Measurements from ENCODE around the gene FCHSD2. TPM values are rescaled to one million over a fixed set of nuclear protein-coding genes. Genes with fewer than 3 reads are reported as not detected.

FCHSD2 gene
- total and polyA plus RNA-seq, 2 donors (not counting 1 experiment from before 2014, with no cell fraction given) = 113 to 189 TPM

GRCh38 chr11:73130181-73130580 lies 11.9 kb downstream of the FCHSD2 start:
- no peaks in the 10 kb centered on the region for H3K27me3 ChIP-seq (replicated peaks in 1 of 4; ENCODE audit: control extremely low read depth in 1 of 4, control insufficient read depth in 3 of 4, insufficient read depth in 4 of 4, low read length in 3 of 4)
- peaks cover 10 to 15% of the 10 kb centered on the region in 2 donors for H3K4me1 ChIP-seq (ENCODE audit: control insufficient read depth in 2 of 2, insufficient read depth in 2 of 2, low read length in 2 of 2)
- no peak for TF ChIP-seq EZH2 (IDR thresholded peaks at IDR 0.05; ENCODE audit: borderline replicate concordance, insufficient read depth, low read depth, low read length, poor library complexity, severe bottlenecking)
- TF ChIP-seq CTCF (IDR thresholded peaks at IDR 0.05) = no peak
- no peaks in the 10 kb centered on the region for H3K9me3 Mint-ChIP-seq (ENCODE audit: insufficient read depth)
- no peak overlapping the region for H3K4me3 ChIP-seq (ENCODE audit: control extremely low read depth in 1 of 5, extremely low read depth in 1 of 5, insufficient read depth in 1 of 5, low read depth in 2 of 5, low read length in 4 of 5)
- H3K4me2 ChIP-seq (replicated peaks; ENCODE audit: low read depth, low read length, poor library complexity, severe bottlenecking) = no peak overlapping the region
- H3K4me1 Mint-ChIP-seq = peaks cover 50% of the 10 kb centered on the region
- ChIA-PET CTCF (interaction anchor here (0.7 to 1.9 kb wide), 4 partner anchors 48 to 206 kb away, joined by 3 to 6 read pairs (median 3); no protein-coding TSS in a partner anchor), POLR2A (interaction anchor here (0.6 kb wide), 1 partner anchor 7 kb away, joined by 3 read pairs; no protein-coding TSS in a partner anchor)
- no peak overlapping the region for H3K9ac ChIP-seq (ENCODE audit: low read length)
- peaks cover 0 to 4% (median 4%) of the 10 kb centered on the region in 3 donors for H3K9me3 ChIP-seq (ENCODE audit: control extremely low read depth in 1 of 3, control insufficient read depth in 2 of 3, insufficient read depth in 1 of 3, low read length in 2 of 3)
- peaks cover 0 to 85% of the 10 kb centered on the region in 2 experiments for H3K36me3 ChIP-seq (replicated peaks in 1 of 2; ENCODE audit: control extremely low read depth in 1 of 2, control insufficient read depth in 1 of 2, extremely low read depth in 1 of 2, insufficient read depth in 2 of 2, low read length in 1 of 2)
- no peak overlapping the region for H2AFZ ChIP-seq (ENCODE audit: insufficient read depth, low read depth, low read length, poor library complexity, severe bottlenecking)
- no peak overlapping the region for H3K4me3 Mint-ChIP-seq
- DNase-seq = no peak
- intact Hi-C loops (cut with micrococcal nuclease) = no loop called here
- H3K27ac Mint-ChIP-seq = peak overlapping the region; percentile 15
- peaks cover 41% of the 10 kb centered on the region for H4K20me1 ChIP-seq (ENCODE audit: control insufficient read depth, insufficient read depth, low read length, poor library complexity, severe bottlenecking)
- ATAC-seq (ENCODE audit: low read depth) = no peak
- peak overlapping the region in 1 of 2 donors; percentile 65 for H3K27ac ChIP-seq (ENCODE audit: low read length in 2 of 2)
- peaks cover 97% of the 10 kb centered on the region for H3K79me2 ChIP-seq (ENCODE audit: control insufficient read depth, insufficient read depth, low read length)
- no CpG with 5 or more reads among the region's 1 CpG for WGBS (ENCODE audit: insufficient coverage)
- no peaks in the 10 kb centered on the region for H3K27me3 Mint-ChIP-seq

DNA sequence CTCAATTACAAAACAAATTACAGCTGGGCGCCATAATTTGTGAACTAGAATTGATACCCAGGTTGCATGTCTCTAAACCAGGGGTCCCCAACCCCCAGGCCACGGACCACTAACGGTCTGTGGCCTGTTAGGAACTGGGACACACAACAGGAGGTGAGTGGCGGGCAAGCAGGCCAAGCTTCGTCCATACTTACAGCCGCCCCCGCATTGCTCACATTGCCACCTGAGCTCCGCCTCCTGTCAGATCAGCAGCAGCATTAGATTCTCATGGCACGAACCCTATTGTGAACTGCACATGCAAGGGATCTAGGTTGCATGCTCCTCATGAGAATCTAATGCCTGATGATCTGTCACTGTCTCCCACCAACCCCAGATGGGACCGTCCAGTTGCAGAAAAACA lies 12.9 kb downstream of the FCHSD2 start:
- Mint-ChIP-seq H3K27me3 (no peaks in the 10 kb centered on the region), H3K9me3 (ENCODE audit: insufficient read depth) (peaks cover 4% of the 10 kb centered on the region), H3K4me3 (no peak overlapping the region), H3K4me1 (peaks cover 42% of the 10 kb centered on the region), H3K27ac (peak overlapping the region; percentile 20)
- intact Hi-C loops (cut with micrococcal nuclease) = loop anchor here (10.0 kb wide), 1 partner anchor 46 kb away; no protein-coding TSS in a partner anchor
- Histone ChIP-seq H3K36me3 (replicated peaks in 1 of 2; ENCODE audit: control extremely low read depth in 1 of 2, control insufficient read depth in 1 of 2, extremely low read depth in 1 of 2, insufficient read depth in 2 of 2, low read length in 1 of 2) (peaks cover 3 to 84% of the 10 kb centered on the region in 2 experiments), H3K27me3 (replicated peaks in 1 of 4; ENCODE audit: control extremely low read depth in 1 of 4, control insufficient read depth in 3 of 4, insufficient read depth in 4 of 4, low read length in 3 of 4) (no peaks in the 10 kb centered on the region), H3K27ac (ENCODE audit: low read length in 2 of 2) (no peak overlapping the region), H3K4me1 (ENCODE audit: control insufficient read depth in 2 of 2, insufficient read depth in 2 of 2, low read length in 2 of 2) (peaks cover 10 to 15% of the 10 kb centered on the region in 2 donors), H3K4me3 (ENCODE audit: control extremely low read depth in 1 of 5, extremely low read depth in 1 of 5, insufficient read depth in 1 of 5, low read depth in 2 of 5, low read length in 4 of 5) (no peak overlapping the region), H3K4me2 (replicated peaks; ENCODE audit: low read depth, low read length, poor library complexity, severe bottlenecking) (no peak overlapping the region), H4K20me1 (ENCODE audit: control insufficient read depth, insufficient read depth, low read length, poor library complexity, severe bottlenecking) (peaks cover 41% of the 10 kb centered on the region), H3K9me3 (ENCODE audit: control extremely low read depth in 1 of 3, control insufficient read depth in 2 of 3, insufficient read depth in 1 of 3, low read length in 2 of 3) (peaks cover 1 to 10% (median 10%) of the 10 kb centered on the region in 3 donors), H2AFZ (ENCODE audit: insufficient read depth, low read depth, low read length, poor library complexity, severe bottlenecking) (no peak overlapping the region), H3K9ac (ENCODE audit: low read length) (no peak overlapping the region), H3K79me2 (ENCODE audit: control insufficient read depth, insufficient read depth, low read length) (peaks cover 97% of the 10 kb centered on the region)
- ATAC-seq (ENCODE audit: low read depth) (no peak), DNase-seq (no peak)
- 99% methylated on average over 9 of the region's 10 CpGs for WGBS (ENCODE audit: insufficient coverage)
- ChIA-PET POLR2A (interaction anchor here (0.6 kb wide), 1 partner anchor 1818 kb away, joined by 4 read pairs; no protein-coding TSS in a partner anchor), CTCF (interaction anchor here (1.6 to 1.9 kb wide), 2 partner anchors 203 to 205 kb away, joined by 3 to 6 read pairs; no protein-coding TSS in a partner anchor)
- no peak for TF ChIP-seq EZH2 (IDR thresholded peaks at IDR 0.05; ENCODE audit: borderline replicate concordance, insufficient read depth, low read depth, low read length, poor library complexity, severe bottlenecking)
- TF ChIP-seq CTCF (IDR thresholded peaks at IDR 0.05) = no peak

Measured in B cell (primary cell).